HepG2 (cell line): ENCODE results near the gene SASH1. TPM values are rescaled to one million over a fixed set of nuclear protein-coding genes. Genes with fewer than 3 reads are reported as not detected.

Source experiments
- ATAC-seq: fragments of 200-7000 bp; cut with Tn5 transposase; 3 replicates; pipeline ENCODE4 v1.9.1; 2020; ENCODE audit warnings: mild to moderate bottlenecking, moderate library complexity
- BruUV-seq: library from RNA; stranded (reverse); fragments of 400-500 nt; replicated peaks from 2 replicates; lab custom pipeline; 2021; lab: Mats Ljungman, UMichigan
- CTCF ChIA-PET: fragments of 300-600 bp; formaldehyde crosslinking; extraction: SDS; loops from one replicate; lab custom pipeline; 2021; ENCODE audit warnings: low total read pairs, inconsistent platforms, low intra/inter-chr PET ratio; lab: Yijun Ruan, JAX
- POLR2A ChIA-PET: fragments of 350-600 bp; sonication (Branson Sonifier 250); formaldehyde crosslinking; loops from one replicate; lab custom pipeline; 2020; ENCODE audit warnings: antibody characterized with exemption, inconsistent platforms; lab: Yijun Ruan, JAX
- DNase-seq: peaks from one replicate; pipeline ENCODE4 v3.0.0-alpha.2; 2015; ENCODE audit warnings: low spot score
- FAIRE-seq: peaks from 3 replicates; lab custom pipeline; 2011; peaks lifted over from hg19 to GRCh38; lab: Jason Lieb, UNC
- H2AFZ ChIP-seq: one replicate; pipeline ENCODE4 v1.6.1; 2011; ENCODE audit warnings: low read length, inconsistent platforms
- H3K27ac ChIP-seq: fragments of 300-600 bp; 3 replicates; pipeline ENCODE4 v1.8.0; 2011; ENCODE audit warnings: mixed run types, mild to moderate bottlenecking, mixed read lengths, low read length, inconsistent platforms; ENCODE audit not compliant: insufficient read depth; ENCODE audit errors: extremely low read length
- H3K27me3 ChIP-seq, 2 experiments: fragments of 200-600 bp in 1 of 2; 2 replicates in 1 of 2; 3 replicates in 1 of 2; pipeline versions ENCODE4 v1.6.0 to v1.8.0; 2011; ENCODE audit warnings: low read length in 2 of 2, mild to moderate bottlenecking in 2 of 2, moderate library complexity in 2 of 2, inconsistent platforms in 1 of 2; ENCODE audit not compliant: insufficient read depth in 2 of 2, control insufficient read depth in 1 of 2
- H3K36me3 ChIP-seq, 2 experiments: fragments of 200-600 bp in 1 of 2; replicated peaks in 1 of 2; 2 replicates in 1 of 2; 3 replicates in 1 of 2; pipeline versions ENCODE4 v1.5.1 to v1.8.0; 2011; ENCODE audit warnings: low read length in 2 of 2, inconsistent platforms in 1 of 2; ENCODE audit not compliant: insufficient read depth in 2 of 2, control insufficient read depth in 1 of 2
- H3K4me1 ChIP-seq: 2 replicates; pipeline ENCODE4 v1.5.1; 2012; ENCODE audit warnings: low read length, inconsistent platforms; ENCODE audit not compliant: insufficient read depth
- H3K4me2 ChIP-seq: 2 replicates; pipeline ENCODE4 v1.6.0; 2011; ENCODE audit warnings: low read depth, low read length, inconsistent platforms
- H3K4me3 ChIP-seq, 3 experiments: fragments of 200-600 bp in 1 of 3; sonication (generic), shearing (Covaris generic) in 1 of 3; replicated peaks in 1 of 3; 2 replicates each; pipeline ENCODE4 v1.5.1; 2011 to 2016; ENCODE audit warnings: low read length in 3 of 3, inconsistent platforms in 2 of 3, low read depth in 2 of 3, mild to moderate bottlenecking in 2 of 3, control low read depth in 1 of 3, mixed read lengths in 1 of 3; ENCODE audit not compliant: insufficient read depth in 1 of 3
- H3K79me2 ChIP-seq: one replicate; pipeline ENCODE4 v1.6.1; 2011; ENCODE audit warnings: low read length, inconsistent platforms; ENCODE audit not compliant: insufficient read depth
- H3K9ac ChIP-seq: 2 replicates; pipeline ENCODE4 v1.6.0; 2011; ENCODE audit warnings: mild to moderate bottlenecking, low read depth, low read length, inconsistent platforms; ENCODE audit not compliant: insufficient read depth
- H3K9me3 ChIP-seq: 2 replicates; pipeline ENCODE4 v1.5.1; 2012; ENCODE audit warnings: mild to moderate bottlenecking, low read length
- H4K20me1 ChIP-seq: 2 replicates; pipeline ENCODE4 v1.6.0; 2011; ENCODE audit warnings: inconsistent platforms, mild to moderate bottlenecking, low read length, moderate library complexity; ENCODE audit not compliant: insufficient read depth
- IRF2 ChIP-seq: IDR thresholded peaks from 2 replicates; pipeline ENCODE4 v1.6.1; 2018; ENCODE audit warnings: missing genetic modification reagents, missing compliant biosample characterization
- RAD21 ChIP-seq: fragments of 450-650 bp; formaldehyde crosslinking; IDR thresholded peaks from 2 replicates; pipeline ENCODE4 v1.5.0; 2020; ENCODE audit warnings: mild to moderate bottlenecking
- RAD51 ChIP-seq: fragments of 450-650 bp; IDR thresholded peaks from 2 replicates; pipeline ENCODE4 v1.6.1; 2016; ENCODE audit warnings: borderline replicate concordance
- RORA ChIP-seq: sonication (generic); formaldehyde crosslinking; IDR thresholded peaks from 2 replicates; pipeline ENCODE4 v1.5.0; 2020; ENCODE audit warnings: mild to moderate bottlenecking, missing genetic modification reagents, moderate library complexity
- ZNF124 ChIP-seq: sonication (generic); formaldehyde crosslinking; IDR thresholded peaks from 2 replicates; pipeline ENCODE4 v1.4.0; 2020; ENCODE audit warnings: missing genetic modification reagents
- ZNF737 ChIP-seq: sonication (generic); formaldehyde crosslinking; IDR thresholded peaks from 2 replicates; pipeline ENCODE4 v1.5.0; 2020; ENCODE audit warnings: missing genetic modification reagents, mild to moderate bottlenecking, borderline replicate concordance
- ZSCAN21 ChIP-seq: sonication (generic); formaldehyde crosslinking; IDR thresholded peaks from 2 replicates; pipeline ENCODE4 v1.8.0; 2022; ENCODE audit warnings: mild to moderate bottlenecking, missing genetic modification reagents, moderate library complexity, borderline replicate concordance
- WGBS: methylation state at CpG from one replicate; pipeline ENCODE4 v1.1.6; 2017; ENCODE audit warnings: low lambda C conversion rate; 5-methylcytosine and 5-hydroxymethylcytosine counted together
- in situ Hi-C: cut with HindIII; loops from 2 replicates; pipeline ENCODE4 v1.10.0; 2017; ENCODE audit warnings: low pct_unique_long_range_greater_than_20kb; ENCODE audit not compliant: extremely low pct_ligation_motif_present
- intact Hi-C: fragments of 100-400 bp; cut with micrococcal nuclease; formaldehyde crosslinking; loops from one replicate; pipeline ENCODE4 v1.10.0; 2022; ENCODE audit not compliant: unreplicated experiment
- polyA plus RNA-seq, 8 experiments: library from polyadenylated mRNA; depleted of rRNA in 3 of 8; stranded (reverse) in 7 of 8; unstranded in 1 of 8; fragments of >200 nt; fragmentation: Illumina TruSeq in 4 of 8; extraction: Trizol in 4 of 8; gene quantifications; 2 replicates each; pipeline versions ENCODE4 v1.2.1 to v1.2.3, GENCODE V29; 2011 to 2016; ENCODE audit warnings: low read depth in 4 of 8, missing spikeins in 1 of 8, mixed read lengths in 1 of 8; ENCODE audit not compliant: insufficient read depth in 1 of 8
- total RNA-seq, 5 experiments: library from RNA; depleted of rRNA; stranded (reverse); fragments of >200 nt; fragmentation: Illumina TruSeq; extraction: Trizol; gene quantifications; 2 replicates each; pipeline ENCODE4 v1.2.3, GENCODE V29; 2016; ENCODE audit warnings: low read depth in 1 of 5
- TF ChIP-seq, protein P1 (sequence below): sonication (generic); formaldehyde crosslinking; IDR thresholded peaks from 2 replicates; pipeline ENCODE4 v1.5.1; 2020; ENCODE audit warnings: missing genetic modification reagents, mild to moderate bottlenecking, borderline replicate concordance
- TF ChIP-seq, protein P2 (sequence below): sonication (generic); formaldehyde crosslinking; conservative IDR thresholded peaks from 2 replicates; pipeline ENCODE4 v1.4.0; 2020; ENCODE audit warnings: missing genetic modification reagents

The SASH1 gene
- total and polyA plus RNA-seq, 2 of the 13 experiments (the other 11 are each of a cell fraction or from before 2014, with no cell fraction given): 7.5 to 8.2 TPM

DNA sequence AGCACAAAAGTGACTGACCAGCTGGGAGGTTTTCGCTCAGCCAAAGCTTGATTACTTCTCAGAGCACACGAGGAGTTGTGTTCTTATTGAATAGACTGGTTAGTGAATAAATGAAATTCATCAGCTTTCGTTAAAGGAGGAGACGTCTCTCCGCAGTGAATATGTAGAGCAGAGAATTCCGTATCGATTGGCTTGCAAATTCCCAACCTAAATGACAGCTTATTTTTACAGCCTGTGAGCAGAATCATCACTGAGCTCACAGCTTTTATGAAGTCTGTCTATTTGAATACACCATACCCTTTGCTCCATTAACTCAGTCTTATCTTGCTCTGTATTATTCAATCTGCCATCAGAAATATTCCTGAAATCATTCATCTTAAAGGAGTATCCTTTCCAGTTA lies 192.7 kb downstream of the SASH1 start:
- Histone ChIP-seq H3K4me2 (no peak overlapping the region), H3K9ac (no peak overlapping the region), H3K79me2 (no peaks in the 10 kb centered on the region), H3K4me3 (no peak overlapping the region), H3K27ac (no peak overlapping the region), H3K36me3 (peaks cover 32 to 60% of the 10 kb centered on the region in 2 experiments), H3K27me3 (no peaks in the 10 kb centered on the region), H3K4me1 (no peaks in the 10 kb centered on the region; the same call in 1 of the 2 replicates), H3K9me3 (no peaks in the 10 kb centered on the region), H2AFZ (no peak overlapping the region), H4K20me1 (no peaks in the 10 kb centered on the region)
- ATAC-seq: no peak
- CTCF ChIA-PET: no interaction called here
- POLR2A ChIA-PET: no interaction called here
- no peak for DNase-seq
- WGBS: 95% methylated on average over 7 of the region's 7 CpGs
- BruUV-seq: no TSS peak
- in situ Hi-C loops: no loop called here
- TF ChIP-seq IRF2 (no peak), ZSCAN21 (CRISPR knock-in tag) (no peak), RAD51 (no peak), RORA (CRISPR knock-in tag) (no peak), ZNF737 (no peak), ZNF124 (CRISPR knock-in tag) (no peak), RAD21 (no peak)
- TF ChIP-seq, protein P1, sequence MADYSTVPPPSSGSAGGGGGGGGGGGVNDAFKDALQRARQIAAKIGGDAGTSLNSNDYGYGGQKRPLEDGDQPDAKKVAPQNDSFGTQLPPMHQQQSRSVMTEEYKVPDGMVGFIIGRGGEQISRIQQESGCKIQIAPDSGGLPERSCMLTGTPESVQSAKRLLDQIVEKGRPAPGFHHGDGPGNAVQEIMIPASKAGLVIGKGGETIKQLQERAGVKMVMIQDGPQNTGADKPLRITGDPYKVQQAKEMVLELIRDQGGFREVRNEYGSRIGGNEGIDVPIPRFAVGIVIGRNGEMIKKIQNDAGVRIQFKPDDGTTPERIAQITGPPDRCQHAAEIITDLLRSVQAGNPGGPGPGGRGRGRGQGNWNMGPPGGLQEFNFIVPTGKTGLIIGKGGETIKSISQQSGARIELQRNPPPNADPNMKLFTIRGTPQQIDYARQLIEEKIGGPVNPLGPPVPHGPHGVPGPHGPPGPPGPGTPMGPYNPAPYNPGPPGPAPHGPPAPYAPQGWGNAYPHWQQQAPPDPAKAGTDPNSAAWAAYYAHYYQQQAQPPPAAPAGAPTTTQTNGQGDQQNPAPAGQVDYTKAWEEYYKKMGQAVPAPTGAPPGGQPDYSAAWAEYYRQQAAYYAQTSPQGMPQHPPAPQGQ (CRISPR knock-in tag): no peak
- TF ChIP-seq, protein P2, sequence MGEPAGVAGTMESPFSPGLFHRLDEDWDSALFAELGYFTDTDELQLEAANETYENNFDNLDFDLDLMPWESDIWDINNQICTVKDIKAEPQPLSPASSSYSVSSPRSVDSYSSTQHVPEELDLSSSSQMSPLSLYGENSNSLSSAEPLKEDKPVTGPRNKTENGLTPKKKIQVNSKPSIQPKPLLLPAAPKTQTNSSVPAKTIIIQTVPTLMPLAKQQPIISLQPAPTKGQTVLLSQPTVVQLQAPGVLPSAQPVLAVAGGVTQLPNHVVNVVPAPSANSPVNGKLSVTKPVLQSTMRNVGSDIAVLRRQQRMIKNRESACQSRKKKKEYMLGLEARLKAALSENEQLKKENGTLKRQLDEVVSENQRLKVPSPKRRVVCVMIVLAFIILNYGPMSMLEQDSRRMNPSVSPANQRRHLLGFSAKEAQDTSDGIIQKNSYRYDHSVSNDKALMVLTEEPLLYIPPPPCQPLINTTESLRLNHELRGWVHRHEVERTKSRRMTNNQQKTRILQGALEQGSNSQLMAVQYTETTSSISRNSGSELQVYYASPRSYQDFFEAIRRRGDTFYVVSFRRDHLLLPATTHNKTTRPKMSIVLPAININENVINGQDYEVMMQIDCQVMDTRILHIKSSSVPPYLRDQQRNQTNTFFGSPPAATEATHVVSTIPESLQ (CRISPR knock-in tag): no peak
- intact Hi-C loops: no loop called here
- FAIRE-seq: no peak
